ENCODE results near the gene TRPC4AP.
A peak's percentile ranks its signal among the peaks of the same experiment; 100 is the strongest.

Gene TRPC4AP

DNA sequence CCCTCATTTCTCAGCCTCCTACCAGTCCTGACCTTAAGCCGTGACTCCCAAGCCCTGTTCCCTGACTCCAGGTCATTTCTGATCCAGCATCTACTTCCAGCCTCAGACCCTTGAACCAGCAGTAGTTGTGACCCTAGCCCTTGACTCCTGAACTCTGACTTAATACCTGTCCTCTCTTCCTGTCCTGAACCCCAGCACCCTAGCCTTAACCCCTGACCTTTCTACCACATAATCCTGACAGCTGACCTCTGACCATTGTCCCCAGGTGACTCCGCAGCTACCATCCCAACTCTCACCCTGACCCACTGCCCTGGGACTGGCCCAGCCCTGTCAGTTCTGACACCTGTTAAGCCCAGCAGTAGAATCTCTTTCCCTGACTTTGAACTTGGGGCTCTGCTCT, 94.8 kb downstream of the TRPC4AP start:
- TF ChIP-seq, protein P1, sequence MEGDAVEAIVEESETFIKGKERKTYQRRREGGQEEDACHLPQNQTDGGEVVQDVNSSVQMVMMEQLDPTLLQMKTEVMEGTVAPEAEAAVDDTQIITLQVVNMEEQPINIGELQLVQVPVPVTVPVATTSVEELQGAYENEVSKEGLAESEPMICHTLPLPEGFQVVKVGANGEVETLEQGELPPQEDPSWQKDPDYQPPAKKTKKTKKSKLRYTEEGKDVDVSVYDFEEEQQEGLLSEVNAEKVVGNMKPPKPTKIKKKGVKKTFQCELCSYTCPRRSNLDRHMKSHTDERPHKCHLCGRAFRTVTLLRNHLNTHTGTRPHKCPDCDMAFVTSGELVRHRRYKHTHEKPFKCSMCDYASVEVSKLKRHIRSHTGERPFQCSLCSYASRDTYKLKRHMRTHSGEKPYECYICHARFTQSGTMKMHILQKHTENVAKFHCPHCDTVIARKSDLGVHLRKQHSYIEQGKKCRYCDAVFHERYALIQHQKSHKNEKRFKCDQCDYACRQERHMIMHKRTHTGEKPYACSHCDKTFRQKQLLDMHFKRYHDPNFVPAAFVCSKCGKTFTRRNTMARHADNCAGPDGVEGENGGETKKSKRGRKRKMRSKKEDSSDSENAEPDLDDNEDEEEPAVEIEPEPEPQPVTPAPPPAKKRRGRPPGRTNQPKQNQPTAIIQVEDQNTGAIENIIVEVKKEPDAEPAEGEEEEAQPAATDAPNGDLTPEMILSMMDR (conservative IDR thresholded peaks at IDR 0.05; ENCODE audit: control insufficient read depth, insufficient read depth, low read depth, low read length): no peak
- DNase-seq (ENCODE audit: low read depth): no peak
- H3K4me3 ChIP-seq (ENCODE audit: control insufficient read depth, low read depth, low read length): no peak overlapping the region

DNA sequence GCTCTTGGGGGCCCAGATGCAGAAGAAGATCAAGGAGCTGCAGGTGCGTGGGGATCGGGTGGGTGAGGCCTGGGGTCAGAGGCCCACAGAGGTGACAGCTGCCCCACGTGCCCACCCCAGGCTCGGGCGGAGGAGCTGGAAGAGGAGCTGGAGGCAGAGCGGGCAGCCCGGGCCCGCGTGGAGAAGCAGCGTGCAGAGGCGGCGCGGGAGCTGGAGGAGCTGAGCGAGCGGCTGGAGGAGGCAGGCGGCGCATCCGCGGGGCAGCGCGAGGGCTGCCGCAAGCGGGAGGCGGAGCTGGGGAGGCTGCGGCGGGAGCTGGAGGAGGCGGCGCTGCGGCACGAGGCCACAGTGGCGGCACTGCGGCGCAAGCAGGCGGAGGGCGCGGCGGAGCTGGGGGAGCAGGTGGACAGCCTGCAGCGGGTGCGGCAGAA, 95.5 kb downstream of the TRPC4AP start:
- DNase-seq (ENCODE audit: low read depth): peak; percentile 29
- TF ChIP-seq, protein P1 (conservative IDR thresholded peaks at IDR 0.05; ENCODE audit: control insufficient read depth, insufficient read depth, low read depth, low read length): no peak
- H3K4me3 ChIP-seq (ENCODE audit: control insufficient read depth, low read depth, low read length): no peak overlapping the region

DNA sequence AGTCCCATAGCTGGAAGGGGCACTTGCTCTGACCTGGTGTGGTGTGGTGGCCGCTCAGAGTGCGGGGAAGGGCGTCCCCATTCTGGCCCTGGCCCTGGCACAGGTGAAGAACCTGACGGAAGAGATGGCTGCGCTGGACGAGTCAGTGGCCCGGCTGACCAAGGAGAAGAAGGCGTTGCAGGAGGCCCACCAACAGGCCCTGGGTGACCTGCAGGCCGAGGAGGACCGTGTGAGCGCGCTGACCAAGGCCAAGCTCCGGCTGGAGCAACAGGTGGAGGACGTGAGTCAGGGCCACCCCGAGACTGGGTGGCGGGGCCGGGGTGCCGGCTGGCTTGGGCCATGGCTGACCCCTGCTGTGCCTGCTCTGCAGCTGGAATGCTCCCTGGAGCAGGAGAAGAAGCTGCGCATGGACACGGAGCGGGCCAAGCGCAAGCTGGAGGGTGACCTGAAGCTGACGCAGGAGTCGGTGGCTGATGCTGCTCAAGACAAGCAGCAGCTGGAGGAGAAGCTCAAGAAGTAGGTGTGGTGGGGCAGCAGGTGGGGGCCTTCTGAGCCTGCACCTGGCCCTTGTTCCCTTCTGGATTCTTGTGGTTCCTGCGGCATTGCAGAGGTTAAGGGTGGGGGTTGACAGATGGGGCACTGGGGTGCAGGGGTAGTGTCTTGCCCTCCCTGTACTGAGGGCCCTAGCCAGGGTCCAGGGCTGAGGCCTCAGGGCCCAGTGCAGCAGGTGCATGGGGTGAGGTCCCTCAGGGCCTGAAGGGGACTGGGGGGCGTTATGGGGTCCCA, 96.2 kb downstream of the TRPC4AP start:
- DNase-seq (ENCODE audit: low read depth): no peak
- no peak overlapping the region for H3K4me3 ChIP-seq (ENCODE audit: control insufficient read depth, low read depth, low read length)
- TF ChIP-seq, protein P1 (conservative IDR thresholded peaks at IDR 0.05; ENCODE audit: control insufficient read depth, insufficient read depth, low read depth, low read length): no peak

DNA sequence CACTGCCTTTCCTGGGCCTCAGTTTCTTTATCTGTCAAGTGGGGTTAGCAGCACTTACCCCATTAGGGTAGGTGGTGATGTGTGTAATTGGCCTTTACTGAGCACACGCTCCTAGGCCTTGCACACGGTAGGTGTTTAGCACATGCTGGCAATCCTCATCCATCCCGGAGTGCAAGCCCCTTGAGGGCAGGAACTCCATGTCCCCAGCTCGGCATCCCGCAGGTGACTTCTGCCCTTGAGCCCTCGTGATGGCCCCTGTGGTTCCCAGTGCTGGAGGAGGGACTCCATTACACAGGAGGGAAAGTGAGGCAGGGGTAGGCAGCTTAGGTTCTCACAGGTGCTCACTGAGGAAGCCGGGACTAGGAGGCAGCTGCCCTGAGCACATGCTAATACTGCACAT, 96.9 kb downstream of the TRPC4AP start:
- DNase-seq (ENCODE audit: low read depth): no peak

DNA sequence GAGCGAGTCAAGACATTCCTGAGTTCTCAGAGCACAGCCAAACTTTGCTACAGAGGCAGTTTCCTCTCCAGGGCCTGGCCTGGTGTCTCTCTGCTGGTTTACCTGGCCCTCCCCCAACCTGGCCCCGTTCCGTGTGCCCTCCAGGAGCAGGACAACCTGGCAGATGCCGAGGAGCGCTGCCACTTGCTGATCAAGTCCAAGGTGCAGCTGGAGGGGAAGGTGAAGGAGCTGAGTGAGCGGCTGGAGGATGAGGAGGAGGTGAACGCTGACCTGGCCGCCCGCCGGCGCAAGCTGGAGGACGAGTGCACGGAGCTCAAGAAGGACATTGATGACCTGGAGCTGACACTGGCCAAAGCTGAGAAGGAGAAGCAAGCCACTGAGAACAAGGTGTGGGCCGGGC, 97.4 kb downstream of the TRPC4AP start:
- TF ChIP-seq, protein P1 (conservative IDR thresholded peaks at IDR 0.05; ENCODE audit: control insufficient read depth, insufficient read depth, low read depth, low read length): no peak
- no peak for DNase-seq (ENCODE audit: low read depth)

More for the DNA sequence above, 96.9 kb downstream of the TRPC4AP start:
- TF ChIP-seq, protein P1 (conservative IDR thresholded peaks at IDR 0.05; ENCODE audit: control insufficient read depth, insufficient read depth, low read depth, low read length): no peak
- no peak overlapping the region for H3K4me3 ChIP-seq (ENCODE audit: control insufficient read depth, low read depth, low read length)

DNA sequence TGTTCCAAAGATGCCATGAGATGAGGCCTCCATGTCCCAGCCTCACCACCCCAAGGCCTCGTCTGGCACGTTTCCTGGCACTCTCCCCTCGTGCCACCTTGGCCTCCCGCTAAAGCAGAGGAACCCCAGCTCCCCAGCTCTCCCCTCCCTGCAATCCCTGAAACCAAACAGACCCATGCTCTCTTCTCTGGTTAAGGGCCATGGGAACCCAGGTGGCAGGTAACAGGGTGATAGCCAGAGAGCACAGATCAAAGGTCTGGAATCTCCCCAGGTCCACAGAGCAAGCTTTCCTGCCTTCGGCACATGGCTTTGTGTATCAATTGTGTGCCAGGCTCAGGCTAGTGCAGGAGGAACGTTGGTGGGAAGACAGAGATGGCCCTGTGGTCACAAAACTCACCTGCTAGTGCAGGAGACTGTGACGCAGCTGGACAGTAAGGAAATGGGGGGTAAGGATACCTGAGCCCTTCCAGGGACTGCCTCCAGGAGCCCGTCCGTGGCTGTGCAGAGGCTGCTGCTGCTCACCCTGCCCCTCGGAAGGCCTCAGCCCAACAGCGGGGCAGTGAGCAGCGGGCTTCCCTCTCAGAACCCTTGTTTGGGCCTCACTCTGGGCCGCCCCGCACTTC, 98.0 kb downstream of the TRPC4AP start:
- no peak for DNase-seq (ENCODE audit: low read depth)
- TF ChIP-seq, protein P1 (conservative IDR thresholded peaks at IDR 0.05; ENCODE audit: control insufficient read depth, insufficient read depth, low read depth, low read length): no peak
- H3K4me3 ChIP-seq (ENCODE audit: control insufficient read depth, low read depth, low read length): no peak overlapping the region

More for the DNA sequence above, 97.4 kb downstream of the TRPC4AP start:
- H3K4me3 ChIP-seq (ENCODE audit: control insufficient read depth, low read depth, low read length): no peak overlapping the region
